HepG2 (cell line): ENCODE results near the gene WDR48. TPM values are rescaled to one million over a fixed set of nuclear protein-coding genes. Genes with fewer than 3 reads are reported as not detected.

Experiments used
- ATAC-seq: fragments of 200-7000 bp; cut with Tn5 transposase; 3 replicates; pipeline ENCODE4 v1.9.1; 2020; ENCODE audit warnings: mild to moderate bottlenecking, moderate library complexity
- BruUV-seq: library from RNA; stranded (reverse); fragments of 400-500 nt; replicated peaks from 2 replicates; lab custom pipeline; 2021; lab: Mats Ljungman, UMichigan
- CTCF ChIA-PET: fragments of 300-600 bp; formaldehyde crosslinking; extraction: SDS; loops from one replicate; lab custom pipeline; 2021; ENCODE audit warnings: low total read pairs, inconsistent platforms, low intra/inter-chr PET ratio; lab: Yijun Ruan, JAX
- POLR2A ChIA-PET: fragments of 350-600 bp; sonication (Branson Sonifier 250); formaldehyde crosslinking; loops from one replicate; lab custom pipeline; 2020; ENCODE audit warnings: antibody characterized with exemption, inconsistent platforms; lab: Yijun Ruan, JAX
- DNase-seq: peaks from one replicate; pipeline ENCODE4 v3.0.0-alpha.2; 2015; ENCODE audit warnings: low spot score
- FAIRE-seq: peaks from 3 replicates; lab custom pipeline; 2011; peaks lifted over from hg19 to GRCh38; lab: Jason Lieb, UNC
- H2AFZ ChIP-seq: one replicate; pipeline ENCODE4 v1.6.1; 2011; ENCODE audit warnings: low read length, inconsistent platforms
- H3K27ac ChIP-seq: fragments of 300-600 bp; 3 replicates; pipeline ENCODE4 v1.8.0; 2011; ENCODE audit warnings: mixed run types, mild to moderate bottlenecking, mixed read lengths, low read length, inconsistent platforms; ENCODE audit not compliant: insufficient read depth; ENCODE audit errors: extremely low read length
- H3K27me3 ChIP-seq, 2 experiments: fragments of 200-600 bp in 1 of 2; 2 replicates in 1 of 2; 3 replicates in 1 of 2; pipeline versions ENCODE4 v1.6.0 to v1.8.0; 2011; ENCODE audit warnings: low read length in 2 of 2, mild to moderate bottlenecking in 2 of 2, moderate library complexity in 2 of 2, inconsistent platforms in 1 of 2; ENCODE audit not compliant: insufficient read depth in 2 of 2, control insufficient read depth in 1 of 2
- H3K36me3 ChIP-seq, 2 experiments: fragments of 200-600 bp in 1 of 2; replicated peaks in 1 of 2; 2 replicates in 1 of 2; 3 replicates in 1 of 2; pipeline versions ENCODE4 v1.5.1 to v1.8.0; 2011; ENCODE audit warnings: low read length in 2 of 2, inconsistent platforms in 1 of 2; ENCODE audit not compliant: insufficient read depth in 2 of 2, control insufficient read depth in 1 of 2
- H3K4me1 ChIP-seq: 2 replicates; pipeline ENCODE4 v1.5.1; 2012; ENCODE audit warnings: low read length, inconsistent platforms; ENCODE audit not compliant: insufficient read depth
- H3K4me2 ChIP-seq: 2 replicates; pipeline ENCODE4 v1.6.0; 2011; ENCODE audit warnings: low read depth, low read length, inconsistent platforms
- H3K4me3 ChIP-seq, 3 experiments: fragments of 200-600 bp in 1 of 3; sonication (generic), shearing (Covaris generic) in 1 of 3; replicated peaks in 1 of 3; 2 replicates each; pipeline ENCODE4 v1.5.1; 2011 to 2016; ENCODE audit warnings: low read length in 3 of 3, inconsistent platforms in 2 of 3, low read depth in 2 of 3, mild to moderate bottlenecking in 2 of 3, control low read depth in 1 of 3, mixed read lengths in 1 of 3; ENCODE audit not compliant: insufficient read depth in 1 of 3
- H3K79me2 ChIP-seq: one replicate; pipeline ENCODE4 v1.6.1; 2011; ENCODE audit warnings: low read length, inconsistent platforms; ENCODE audit not compliant: insufficient read depth
- H3K9ac ChIP-seq: 2 replicates; pipeline ENCODE4 v1.6.0; 2011; ENCODE audit warnings: mild to moderate bottlenecking, low read depth, low read length, inconsistent platforms; ENCODE audit not compliant: insufficient read depth
- H3K9me3 ChIP-seq: 2 replicates; pipeline ENCODE4 v1.5.1; 2012; ENCODE audit warnings: mild to moderate bottlenecking, low read length
- H4K20me1 ChIP-seq: 2 replicates; pipeline ENCODE4 v1.6.0; 2011; ENCODE audit warnings: inconsistent platforms, mild to moderate bottlenecking, low read length, moderate library complexity; ENCODE audit not compliant: insufficient read depth
- CBX5 ChIP-seq: sonication (generic); formaldehyde crosslinking; IDR thresholded peaks from 2 replicates; pipeline ENCODE4 v1.4.0; 2020; ENCODE audit warnings: missing genetic modification reagents, borderline replicate concordance
- CEBPG ChIP-seq: IDR thresholded peaks from 2 replicates; pipeline ENCODE4 v1.6.1; 2016
- KAT7 ChIP-seq: IDR thresholded peaks from 2 replicates; pipeline ENCODE4 v1.6.1; 2018; ENCODE audit warnings: borderline replicate concordance, missing compliant biosample characterization
- KDM3A ChIP-seq: IDR thresholded peaks from 2 replicates; pipeline ENCODE4 v1.6.1; 2018; ENCODE audit warnings: low read depth, missing compliant biosample characterization
- PLRG1 ChIP-seq: fragments of 450-650 bp; conservative IDR thresholded peaks from 2 replicates; pipeline ENCODE4 v1.6.1; 2016
- RERE ChIP-seq: IDR thresholded peaks from 2 replicates; pipeline ENCODE4 v1.6.1; 2016; ENCODE audit warnings: low read depth, missing genetic modification reagents, missing compliant biosample characterization
- ZBTB7A ChIP-seq: sonication (generic); formaldehyde crosslinking; IDR thresholded peaks from 2 replicates; pipeline ENCODE4 v1.8.0; 2022; ENCODE audit warnings: mild to moderate bottlenecking, missing genetic modification reagents
- ZNF256 ChIP-seq: sonication (generic); formaldehyde crosslinking; conservative IDR thresholded peaks from 2 replicates; pipeline ENCODE4 v1.4.0; 2020; ENCODE audit warnings: missing genetic modification reagents
- ZNF292 ChIP-seq: sonication (generic); formaldehyde crosslinking; IDR thresholded peaks from 2 replicates; pipeline ENCODE4 v1.8.1; 2022; ENCODE audit warnings: mild to moderate bottlenecking, low read depth, missing genetic modification reagents, borderline replicate concordance
- in situ Hi-C: cut with HindIII; loops from 2 replicates; pipeline ENCODE4 v1.10.0; 2017; ENCODE audit warnings: low pct_unique_long_range_greater_than_20kb; ENCODE audit not compliant: extremely low pct_ligation_motif_present
- intact Hi-C: fragments of 100-400 bp; cut with micrococcal nuclease; formaldehyde crosslinking; loops from one replicate; pipeline ENCODE4 v1.10.0; 2022; ENCODE audit not compliant: unreplicated experiment
- polyA plus RNA-seq, 8 experiments: library from polyadenylated mRNA; depleted of rRNA in 3 of 8; stranded (reverse) in 7 of 8; unstranded in 1 of 8; fragments of >200 nt; fragmentation: Illumina TruSeq in 4 of 8; extraction: Trizol in 4 of 8; gene quantifications; 2 replicates each; pipeline versions ENCODE4 v1.2.1 to v1.2.3, GENCODE V29; 2011 to 2016; ENCODE audit warnings: low read depth in 4 of 8, missing spikeins in 1 of 8, mixed read lengths in 1 of 8; ENCODE audit not compliant: insufficient read depth in 1 of 8
- total RNA-seq, 5 experiments: library from RNA; depleted of rRNA; stranded (reverse); fragments of >200 nt; fragmentation: Illumina TruSeq; extraction: Trizol; gene quantifications; 2 replicates each; pipeline ENCODE4 v1.2.3, GENCODE V29; 2016; ENCODE audit warnings: low read depth in 1 of 5
- TF ChIP-seq, protein P1 (sequence below): sonication (generic); formaldehyde crosslinking; IDR thresholded peaks from 2 replicates; pipeline ENCODE4 v1.5.0; 2020; ENCODE audit warnings: missing genetic modification reagents
- TF ChIP-seq, protein P2 (sequence below): sonication (generic); formaldehyde crosslinking; IDR thresholded peaks from 2 replicates; pipeline ENCODE4 v1.4.0; 2020; ENCODE audit warnings: missing genetic modification reagents, borderline replicate concordance
- TF ChIP-seq, protein P3 (sequence below): sonication (generic); formaldehyde crosslinking; IDR thresholded peaks from 2 replicates; pipeline ENCODE4 v1.4.0; 2020; ENCODE audit warnings: missing genetic modification reagents

WDR48 gene
- total and polyA plus RNA-seq, 2 of the 13 experiments (the other 11 are each of a cell fraction or from before 2014, with no cell fraction given) = 29.2 to 31.2 TPM

DNA sequence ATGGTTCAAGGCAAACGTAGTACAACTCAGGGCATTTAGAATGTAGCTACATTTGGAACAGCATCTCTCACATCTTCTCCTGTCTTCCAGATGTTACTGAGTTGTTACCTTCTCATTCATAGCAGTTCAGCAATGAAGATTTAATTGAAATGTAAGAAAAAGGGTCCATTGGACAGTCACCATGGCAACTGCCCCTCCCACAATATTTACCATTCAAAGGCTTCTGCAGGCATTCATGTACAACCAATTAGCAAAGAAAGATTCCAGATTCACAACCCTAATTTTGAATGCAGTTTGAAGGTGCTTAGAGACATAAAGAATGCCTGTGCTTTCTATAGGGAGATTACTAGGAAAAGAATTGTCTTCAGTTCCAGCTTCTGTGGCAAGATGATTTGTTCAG, 22.3 kb upstream of the WDR48 start (continued):
- TF ChIP-seq, protein P1, sequence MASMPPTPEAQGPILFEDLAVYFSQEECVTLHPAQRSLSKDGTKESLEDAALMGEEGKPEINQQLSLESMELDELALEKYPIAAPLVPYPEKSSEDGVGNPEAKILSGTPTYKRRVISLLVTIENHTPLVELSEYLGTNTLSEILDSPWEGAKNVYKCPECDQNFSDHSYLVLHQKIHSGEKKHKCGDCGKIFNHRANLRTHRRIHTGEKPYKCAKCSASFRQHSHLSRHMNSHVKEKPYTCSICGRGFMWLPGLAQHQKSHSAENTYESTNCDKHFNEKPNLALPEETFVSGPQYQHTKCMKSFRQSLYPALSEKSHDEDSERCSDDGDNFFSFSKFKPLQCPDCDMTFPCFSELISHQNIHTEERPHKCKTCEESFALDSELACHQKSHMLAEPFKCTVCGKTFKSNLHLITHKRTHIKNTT (CRISPR knock-in tag) = no peak
- TF ChIP-seq ZNF256 (CRISPR knock-in tag) (no peak), ZBTB7A (CRISPR knock-in tag) (no peak), ZNF292 (CRISPR knock-in tag) (no peak)
- TF ChIP-seq, protein P2, sequence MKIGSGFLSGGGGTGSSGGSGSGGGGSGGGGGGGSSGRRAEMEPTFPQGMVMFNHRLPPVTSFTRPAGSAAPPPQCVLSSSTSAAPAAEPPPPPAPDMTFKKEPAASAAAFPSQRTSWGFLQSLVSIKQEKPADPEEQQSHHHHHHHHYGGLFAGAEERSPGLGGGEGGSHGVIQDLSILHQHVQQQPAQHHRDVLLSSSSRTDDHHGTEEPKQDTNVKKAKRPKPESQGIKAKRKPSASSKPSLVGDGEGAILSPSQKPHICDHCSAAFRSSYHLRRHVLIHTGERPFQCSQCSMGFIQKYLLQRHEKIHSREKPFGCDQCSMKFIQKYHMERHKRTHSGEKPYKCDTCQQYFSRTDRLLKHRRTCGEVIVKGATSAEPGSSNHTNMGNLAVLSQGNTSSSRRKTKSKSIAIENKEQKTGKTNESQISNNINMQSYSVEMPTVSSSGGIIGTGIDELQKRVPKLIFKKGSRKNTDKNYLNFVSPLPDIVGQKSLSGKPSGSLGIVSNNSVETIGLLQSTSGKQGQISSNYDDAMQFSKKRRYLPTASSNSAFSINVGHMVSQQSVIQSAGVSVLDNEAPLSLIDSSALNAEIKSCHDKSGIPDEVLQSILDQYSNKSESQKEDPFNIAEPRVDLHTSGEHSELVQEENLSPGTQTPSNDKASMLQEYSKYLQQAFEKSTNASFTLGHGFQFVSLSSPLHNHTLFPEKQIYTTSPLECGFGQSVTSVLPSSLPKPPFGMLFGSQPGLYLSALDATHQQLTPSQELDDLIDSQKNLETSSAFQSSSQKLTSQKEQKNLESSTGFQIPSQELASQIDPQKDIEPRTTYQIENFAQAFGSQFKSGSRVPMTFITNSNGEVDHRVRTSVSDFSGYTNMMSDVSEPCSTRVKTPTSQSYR = no peak
- TF ChIP-seq, protein P3, sequence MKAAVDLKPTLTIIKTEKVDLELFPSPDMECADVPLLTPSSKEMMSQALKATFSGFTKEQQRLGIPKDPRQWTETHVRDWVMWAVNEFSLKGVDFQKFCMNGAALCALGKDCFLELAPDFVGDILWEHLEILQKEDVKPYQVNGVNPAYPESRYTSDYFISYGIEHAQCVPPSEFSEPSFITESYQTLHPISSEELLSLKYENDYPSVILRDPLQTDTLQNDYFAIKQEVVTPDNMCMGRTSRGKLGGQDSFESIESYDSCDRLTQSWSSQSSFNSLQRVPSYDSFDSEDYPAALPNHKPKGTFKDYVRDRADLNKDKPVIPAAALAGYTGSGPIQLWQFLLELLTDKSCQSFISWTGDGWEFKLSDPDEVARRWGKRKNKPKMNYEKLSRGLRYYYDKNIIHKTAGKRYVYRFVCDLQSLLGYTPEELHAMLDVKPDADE (CRISPR knock-in tag) = no peak

DNA sequence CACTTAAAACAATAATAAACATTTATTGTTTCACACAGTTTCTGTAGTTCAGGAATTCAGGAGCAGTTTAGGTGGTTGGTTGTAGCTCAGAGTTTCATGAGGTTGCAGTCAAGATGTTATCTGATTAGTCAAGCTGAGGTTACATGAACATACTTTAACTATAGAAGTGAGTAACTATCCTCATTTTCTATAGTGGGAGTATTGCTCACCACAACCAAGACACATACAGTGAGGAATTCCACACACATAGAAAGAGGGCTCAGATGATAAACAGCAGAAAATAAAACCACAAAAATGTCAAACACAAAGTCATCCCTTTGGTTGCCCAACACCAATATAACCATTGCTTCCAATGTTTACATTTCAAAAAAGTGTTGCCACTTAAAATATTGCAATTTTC, 13.7 kb upstream of the WDR48 start:
- H3K4me3 ChIP-seq = no peak overlapping the region
- ATAC-seq (no peak), FAIRE-seq (no peak), DNase-seq (no peak)
- no peak overlapping the region for H2AFZ ChIP-seq
- H3K9ac ChIP-seq = no peak overlapping the region
- H3K9me3 ChIP-seq = peaks cover 5% of the 10 kb centered on the region; the same call in 1 of the 2 replicates
- no peaks in the 10 kb centered on the region for H4K20me1 ChIP-seq
- H3K27ac ChIP-seq = no peak overlapping the region
- intact Hi-C loops = no loop called here
- H3K79me2 ChIP-seq = no peaks in the 10 kb centered on the region
- ChIA-PET POLR2A (no interaction called here), CTCF (no interaction called here)
- H3K27me3 ChIP-seq = no peaks in the 10 kb centered on the region; a peak in 1 of 5 replicates
- in situ Hi-C loops = no loop called here
- H3K4me2 ChIP-seq = no peak overlapping the region
- BruUV-seq = no TSS peak
- H3K4me1 ChIP-seq = no peaks in the 10 kb centered on the region
- H3K36me3 ChIP-seq = no peaks in the 10 kb centered on the region
- TF ChIP-seq RERE (CRISPR knock-in tag) (no peak), PLRG1 (no peak), CEBPG (no peak), KAT7 (no peak), KDM3A (no peak), CBX5 (CRISPR knock-in tag) (no peak)
- TF ChIP-seq, protein P1 (CRISPR knock-in tag) = no peak
